Subcutaneous abdominal adipose tissue (tissue), 5 donors: ENCODE results near the gene GIPC1.

ENCODE experiments used
- H3K27ac ChIP-seq: one replicate; pipeline ENCODE4 v1.7.0; 2013; ENCODE audit warnings: low read depth, mild to moderate bottlenecking, inconsistent platforms, low read length, moderate library complexity
- H3K27me3 ChIP-seq, 5 donors: one replicate each; pipeline ENCODE4 v1.7.0; 2013; ENCODE audit warnings: low read length in 5 of 5, inconsistent platforms in 1 of 5; ENCODE audit not compliant: control insufficient read depth in 5 of 5, insufficient read depth in 4 of 5
- H3K36me3 ChIP-seq, 5 donors: one replicate each; pipeline ENCODE4 v1.7.0; 2013; ENCODE audit warnings: low read length in 5 of 5; ENCODE audit not compliant: control insufficient read depth in 5 of 5, insufficient read depth in 5 of 5
- H3K4me1 ChIP-seq, 5 donors: one replicate each; pipeline ENCODE4 v1.7.0; 2013; ENCODE audit warnings: low read length in 5 of 5, mild to moderate bottlenecking in 3 of 5, moderate library complexity in 1 of 5; ENCODE audit not compliant: control insufficient read depth in 5 of 5, insufficient read depth in 5 of 5
- H3K4me3 ChIP-seq, 5 donors: one replicate each; pipeline ENCODE4 v1.7.0; 2013; ENCODE audit warnings: low read length in 5 of 5, low read depth in 1 of 5
- H3K9ac ChIP-seq, 5 donors: one replicate each; pipeline ENCODE4 v1.7.0; 2013; ENCODE audit warnings: low read length in 5 of 5, mild to moderate bottlenecking in 4 of 5, moderate library complexity in 3 of 5
- H3K9me3 ChIP-seq, 5 donors: one replicate each; pipeline ENCODE4 v1.7.0; 2013; ENCODE audit warnings: low read length in 5 of 5; ENCODE audit not compliant: control insufficient read depth in 5 of 5
- donor health status: healthy.
- donor health status: healthy.
- donor health status: healthy.
- donor health status: healthy.
- donor health status: healthy.

Gene GIPC1

GRCh38 chr19:14479309-14479974 lies 16.5 kb downstream of the GIPC1 start:
- no peak overlapping the region for H3K4me3 ChIP-seq
- H3K27me3 ChIP-seq = peaks cover 2 to 10% (median 5%) of the 10 kb centered on the region in 5 donors
- H3K9me3 ChIP-seq = no peaks in the 10 kb centered on the region
- peaks cover 0 to 48% (median 40%) of the 10 kb centered on the region in 5 donors for H3K36me3 ChIP-seq
- H3K9ac ChIP-seq = no peak overlapping the region
- peaks cover 0 to 28% (median 21%) of the 10 kb centered on the region in 5 donors for H3K4me1 ChIP-seq
- H3K27ac ChIP-seq = no peak overlapping the region

- Histone ChIP-seq H3K9ac (no peak overlapping the region), H3K4me1 (peaks cover 0 to 40% (median 27%) of the 10 kb centered on the region in 5 donors), H3K36me3 (peaks cover 0 to 48% (median 40%) of the 10 kb centered on the region in 5 donors), H3K27me3 (peaks cover 2 to 13% (median 7%) of the 10 kb centered on the region in 5 donors), H3K27ac (no peak overlapping the region), H3K4me3 (no peak overlapping the region), H3K9me3 (no peaks in the 10 kb centered on the region)
Observed at GRCh38 chr19:14478113-14478545, 17.8 kb downstream of the GIPC1 start.

GRCh38 chr19:14477418-14478112 lies 18.4 kb downstream of the GIPC1 start:
- Histone ChIP-seq H3K27me3 (peaks cover 2 to 18% (median 13%) of the 10 kb centered on the region in 5 donors), H3K36me3 (peaks cover 0 to 44% (median 40%) of the 10 kb centered on the region in 5 donors), H3K9me3 (no peaks in the 10 kb centered on the region), H3K4me1 (peaks cover 0 to 46% (median 31%) of the 10 kb centered on the region in 5 donors), H3K4me3 (no peak overlapping the region), H3K27ac (no peak overlapping the region), H3K9ac (no peak overlapping the region)

GRCh38 chr19:14476673-14477401 lies 19.1 kb downstream of the GIPC1 start:
- Histone ChIP-seq H3K4me1 (peaks cover 0 to 53% (median 38%) of the 10 kb centered on the region in 5 donors), H3K4me3 (no peak overlapping the region), H3K36me3 (peaks cover 0 to 37% (median 32%) of the 10 kb centered on the region in 5 donors), H3K9me3 (no peaks in the 10 kb centered on the region), H3K9ac (no peak overlapping the region), H3K27me3 (peaks cover 2 to 21% (median 14%) of the 10 kb centered on the region in 5 donors), H3K27ac (no peak overlapping the region)

- H3K9me3 ChIP-seq = no peaks in the 10 kb centered on the region
- no peak overlapping the region for H3K4me3 ChIP-seq
- H3K27me3 ChIP-seq = peaks cover 2 to 21% (median 14%) of the 10 kb centered on the region in 5 donors
- H3K27ac ChIP-seq = no peak overlapping the region
- H3K9ac ChIP-seq = no peak overlapping the region
- H3K36me3 ChIP-seq = peaks cover 0 to 35% (median 31%) of the 10 kb centered on the region in 5 donors
- H3K4me1 ChIP-seq = peaks cover 0 to 54% (median 41%) of the 10 kb centered on the region in 5 donors
Observed at GRCh38 chr19:14476327-14476672, 19.6 kb downstream of the GIPC1 start.

- H3K36me3 ChIP-seq = peaks cover 0 to 39% (median 34%) of the 10 kb centered on the region in 5 donors
- H3K4me1 ChIP-seq = peaks cover 0 to 54% (median 41%) of the 10 kb centered on the region in 5 donors
- no peak within 1 kb of the TSS for H3K4me3 ChIP-seq
- no peak within 1 kb of the TSS for H3K9ac ChIP-seq
- H3K27me3 ChIP-seq = peaks cover 2 to 21% (median 14%) of the 10 kb centered on the region in 5 donors
- H3K9me3 ChIP-seq = no peaks in the 10 kb centered on the region
- H3K27ac ChIP-seq = no peak within 1 kb of the TSS
Observed at GRCh38 chr19:14475251-14476073, 20.5 kb downstream of the GIPC1 start, which contains the start of gene PTGER1. PTGER1 (minus strand) TSS chr19:14475354; CDS start chr19:14474320, 1,034 bp downstream.

- peaks cover 2 to 21% (median 14%) of the 10 kb centered on the region in 5 donors for H3K27me3 ChIP-seq
- H3K4me1 ChIP-seq = peaks cover 0 to 49% (median 41%) of the 10 kb centered on the region in 5 donors
- H3K4me3 ChIP-seq = no peak overlapping the region
- H3K36me3 ChIP-seq = peaks cover 0 to 39% (median 35%) of the 10 kb centered on the region in 5 donors
- no peak overlapping the region for H3K27ac ChIP-seq
- H3K9me3 ChIP-seq = no peaks in the 10 kb centered on the region
- no peak overlapping the region for H3K9ac ChIP-seq
Observed at GRCh38 chr19:14474827-14475226, 21.1 kb downstream of the GIPC1 start.

GRCh38 chr19:14473978-14474578 lies 21.8 kb downstream of the GIPC1 start:
- Histone ChIP-seq H3K9ac (no peak overlapping the region), H3K4me3 (peak overlapping the region in 1 of 5 donors; percentile 6)

More at GRCh38 chr19:14473978-14474578, 21.8 kb downstream of the GIPC1 start:
- no peak overlapping the region for H3K27ac ChIP-seq
- H3K9me3 ChIP-seq = no peaks in the 10 kb centered on the region
- H3K27me3 ChIP-seq = peaks cover 2 to 21% (median 14%) of the 10 kb centered on the region in 5 donors
- H3K36me3 ChIP-seq = peaks cover 0 to 39% (median 36%) of the 10 kb centered on the region in 5 donors
- H3K4me1 ChIP-seq = peaks cover 0 to 49% (median 41%) of the 10 kb centered on the region in 5 donors
